ENCODE results near the gene AKT1S1. TPM values are rescaled to one million over a fixed set of nuclear protein-coding genes. Genes with fewer than 3 reads are reported as not detected.

AKT1S1 gene
- total RNA-seq, 6 experiments from 2014 or later, result 98.5 to 128 (median 104) TPM

DNA sequence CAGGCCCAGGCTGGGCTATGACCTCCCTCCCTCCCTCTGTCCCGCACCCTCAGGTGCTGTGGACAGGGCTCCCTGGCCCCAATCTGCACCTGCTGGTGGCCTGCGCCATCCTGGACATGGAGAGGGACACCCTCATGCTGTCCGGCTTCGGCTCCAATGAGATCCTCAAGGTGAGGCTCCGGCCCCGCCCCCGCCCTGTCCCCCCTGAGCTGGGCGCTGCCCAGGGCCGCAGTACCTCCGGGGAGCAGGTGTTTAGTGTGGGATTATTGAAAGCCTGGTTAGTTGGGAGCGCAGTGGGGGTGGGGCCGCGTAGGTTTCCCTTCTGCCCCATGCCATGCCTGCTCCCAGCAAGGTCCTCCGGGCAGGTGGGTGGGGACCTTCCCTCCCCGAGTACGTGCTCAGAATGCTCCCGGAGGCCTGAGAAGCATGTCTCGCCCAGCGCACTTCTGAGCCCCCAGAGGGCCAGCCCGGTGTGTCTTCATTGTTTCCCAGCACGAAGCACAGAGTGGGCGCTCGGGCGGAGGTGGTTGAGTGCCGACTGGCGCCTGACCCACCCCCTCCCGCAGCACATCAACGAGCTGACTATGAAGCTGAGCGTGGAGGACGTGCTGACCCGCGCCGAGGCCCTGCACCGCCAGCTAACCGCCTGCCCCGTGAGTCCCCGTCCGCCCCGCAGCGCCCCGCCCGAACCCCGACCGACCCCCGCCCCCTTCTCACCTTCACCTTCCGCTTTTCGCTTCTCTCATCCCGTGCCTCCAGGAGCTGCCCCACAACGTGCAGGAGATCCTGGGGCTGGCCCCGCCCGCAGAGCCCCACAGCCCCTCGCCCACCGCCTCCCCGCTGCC, 10.7 kb upstream of the AKT1S1 start:
- H3K4me3 Mint-ChIP-seq, result no peak overlapping the region
- H3K9me3 Mint-ChIP-seq, result no peaks in the 10 kb centered on the region
- DNase-seq, result no peak
- H3K27me3 Mint-ChIP-seq (ENCODE audit: insufficient read depth), result peaks cover 7% of the 10 kb centered on the region
- TF ChIP-seq, protein P1, sequence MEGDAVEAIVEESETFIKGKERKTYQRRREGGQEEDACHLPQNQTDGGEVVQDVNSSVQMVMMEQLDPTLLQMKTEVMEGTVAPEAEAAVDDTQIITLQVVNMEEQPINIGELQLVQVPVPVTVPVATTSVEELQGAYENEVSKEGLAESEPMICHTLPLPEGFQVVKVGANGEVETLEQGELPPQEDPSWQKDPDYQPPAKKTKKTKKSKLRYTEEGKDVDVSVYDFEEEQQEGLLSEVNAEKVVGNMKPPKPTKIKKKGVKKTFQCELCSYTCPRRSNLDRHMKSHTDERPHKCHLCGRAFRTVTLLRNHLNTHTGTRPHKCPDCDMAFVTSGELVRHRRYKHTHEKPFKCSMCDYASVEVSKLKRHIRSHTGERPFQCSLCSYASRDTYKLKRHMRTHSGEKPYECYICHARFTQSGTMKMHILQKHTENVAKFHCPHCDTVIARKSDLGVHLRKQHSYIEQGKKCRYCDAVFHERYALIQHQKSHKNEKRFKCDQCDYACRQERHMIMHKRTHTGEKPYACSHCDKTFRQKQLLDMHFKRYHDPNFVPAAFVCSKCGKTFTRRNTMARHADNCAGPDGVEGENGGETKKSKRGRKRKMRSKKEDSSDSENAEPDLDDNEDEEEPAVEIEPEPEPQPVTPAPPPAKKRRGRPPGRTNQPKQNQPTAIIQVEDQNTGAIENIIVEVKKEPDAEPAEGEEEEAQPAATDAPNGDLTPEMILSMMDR (IDR thresholded peaks at IDR 0.05), result no peak
- no peaks in the 10 kb centered on the region for H3K4me1 Mint-ChIP-seq (ENCODE audit: low read depth)
- H3K27ac Mint-ChIP-seq, result no peak overlapping the region
- H3K36me3 Mint-ChIP-seq (ENCODE audit: low read depth), result peaks cover 7% of the 10 kb centered on the region; the same call in 1 of the 2 replicates

DNA sequence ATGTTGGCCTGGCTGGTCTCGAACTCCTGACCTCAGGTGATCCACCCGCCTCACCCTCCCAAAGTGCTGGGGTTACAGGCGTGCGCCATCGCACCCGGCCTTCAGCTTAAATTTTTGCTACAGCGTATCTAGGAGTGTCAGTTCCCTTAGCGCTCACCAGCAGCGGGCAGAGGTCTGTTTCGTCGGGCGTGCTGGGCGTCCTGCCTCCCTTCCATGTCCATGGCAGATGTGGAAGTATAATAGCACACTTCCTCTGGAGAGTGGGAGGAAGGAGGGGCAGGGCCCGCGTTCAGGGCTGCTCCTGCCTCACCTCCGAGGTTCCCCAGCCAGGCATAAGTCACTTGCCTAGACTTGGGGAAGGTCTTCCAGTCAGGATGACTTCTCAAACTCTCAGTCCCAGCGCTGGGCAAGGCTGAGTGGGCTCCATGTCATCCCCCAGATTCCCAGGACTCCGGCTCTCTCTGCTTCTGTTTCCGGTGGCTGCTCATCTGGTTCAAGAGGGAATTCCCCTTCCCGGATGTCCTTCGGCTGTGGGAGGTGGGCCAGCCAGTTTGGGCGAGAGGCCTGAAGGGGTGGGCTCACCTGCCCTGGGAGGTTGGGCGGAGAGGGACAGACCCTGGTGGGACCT, 10.0 kb upstream of the AKT1S1 start:
- Mint-ChIP-seq H3K9me3 (no peaks in the 10 kb centered on the region), H3K4me1 (ENCODE audit: low read depth) (no peaks in the 10 kb centered on the region), H3K36me3 (ENCODE audit: low read depth) (peaks cover 11% of the 10 kb centered on the region), H3K27ac (no peak overlapping the region), H3K27me3 (ENCODE audit: insufficient read depth) (peaks cover 7% of the 10 kb centered on the region; the same call in 1 of the 2 replicates), H3K4me3 (no peak overlapping the region)
- TF ChIP-seq, protein P1 (IDR thresholded peaks at IDR 0.05), result no peak
- DNase-seq, result no peak

DNA sequence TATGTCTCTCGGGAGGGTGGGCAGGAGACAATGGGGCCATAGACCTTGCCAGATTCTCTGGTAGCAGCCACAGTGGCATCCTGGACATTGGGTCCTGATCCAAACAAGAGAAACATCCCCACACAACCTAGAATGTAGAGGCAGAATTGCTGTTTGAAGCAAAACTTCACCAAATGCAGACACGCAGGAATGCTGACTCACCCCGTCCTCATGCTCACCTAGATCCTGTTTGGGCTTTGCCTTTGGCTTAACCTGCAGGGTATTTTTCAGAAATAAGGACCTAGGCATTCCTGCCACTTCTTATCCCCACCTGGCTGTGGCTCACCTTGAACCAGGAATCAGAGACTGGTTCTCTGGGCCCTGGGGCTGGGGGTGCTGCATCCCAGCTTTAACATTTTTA, 7.6 kb upstream of the AKT1S1 start:
- Mint-ChIP-seq H3K36me3 (ENCODE audit: low read depth) (peaks cover 19% of the 10 kb centered on the region), H3K27me3 (ENCODE audit: insufficient read depth) (peaks cover 2% of the 10 kb centered on the region; the same call in 1 of the 2 replicates), H3K4me1 (ENCODE audit: low read depth) (no peaks in the 10 kb centered on the region), H3K4me3 (no peak overlapping the region), H3K9me3 (no peaks in the 10 kb centered on the region), H3K27ac (no peak overlapping the region)
- DNase-seq, result no peak
- TF ChIP-seq, protein P1 (IDR thresholded peaks at IDR 0.05), result no peak

DNA sequence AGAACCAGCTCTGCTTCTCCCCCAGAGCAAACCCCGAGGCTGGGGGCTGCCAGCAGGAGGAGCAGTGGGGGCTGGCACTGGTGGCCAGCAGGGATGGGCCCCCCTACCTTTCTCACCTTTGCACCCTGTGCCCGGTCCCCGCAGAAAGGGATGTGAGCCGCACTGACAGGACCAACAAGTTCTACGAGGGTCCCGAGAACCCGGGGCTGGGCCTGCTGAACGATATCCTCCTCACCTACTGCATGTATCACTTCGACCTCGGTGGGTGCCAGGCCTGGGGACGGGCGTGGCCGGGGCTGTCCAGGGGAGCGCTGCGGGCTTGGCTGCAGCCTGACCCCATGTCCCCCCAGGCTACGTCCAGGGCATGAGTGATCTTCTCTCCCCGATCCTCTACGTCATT, 7.0 kb upstream of the AKT1S1 start:
- TF ChIP-seq, protein P1 (IDR thresholded peaks at IDR 0.05), result no peak
- H3K27me3 Mint-ChIP-seq (ENCODE audit: insufficient read depth), result peaks cover 2% of the 10 kb centered on the region; the same call in 1 of the 2 replicates
- no peak overlapping the region for H3K27ac Mint-ChIP-seq
- no peak overlapping the region for H3K4me3 Mint-ChIP-seq
- no peaks in the 10 kb centered on the region for H3K9me3 Mint-ChIP-seq
- H3K4me1 Mint-ChIP-seq (ENCODE audit: low read depth), result peaks cover 2% of the 10 kb centered on the region
- peaks cover 19% of the 10 kb centered on the region for H3K36me3 Mint-ChIP-seq (ENCODE audit: low read depth)
- DNase-seq, result no peak

DNA sequence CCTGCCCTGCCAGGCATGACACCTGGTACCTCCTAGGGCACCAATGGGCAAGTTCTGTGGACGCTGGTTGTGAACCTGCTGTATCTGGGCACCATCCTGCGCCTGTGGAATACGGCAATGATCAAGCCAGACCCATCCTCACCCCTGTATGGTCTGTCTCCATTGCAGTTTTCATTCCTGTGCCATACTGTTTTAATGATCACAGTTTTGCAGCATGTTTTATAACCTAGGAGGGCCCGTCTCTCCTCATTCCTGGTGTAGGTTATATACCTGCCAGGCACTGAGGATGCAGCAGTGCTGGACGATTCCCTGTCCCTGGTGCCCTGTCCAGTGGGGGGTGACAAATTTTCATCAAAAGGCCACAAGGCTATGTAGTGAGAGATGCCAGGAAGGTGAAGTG, 5.9 kb upstream of the AKT1S1 start:
- Mint-ChIP-seq H3K4me3 (no peak overlapping the region), H3K27me3 (ENCODE audit: insufficient read depth) (no peaks in the 10 kb centered on the region; the same call in 1 of the 2 replicates), H3K36me3 (ENCODE audit: low read depth) (peaks cover 19% of the 10 kb centered on the region), H3K27ac (no peak overlapping the region), H3K9me3 (no peaks in the 10 kb centered on the region), H3K4me1 (ENCODE audit: low read depth) (peaks cover 12% of the 10 kb centered on the region)
- TF ChIP-seq, protein P1 (IDR thresholded peaks at IDR 0.05), result no peak
- no peak for DNase-seq
